HG03469 (cell line): Measurements from ENCODE around the gene RUNX2.

ENCODE experiments used
- ATAC-seq: cut with Tn5 transposase; IDR thresholded peaks from one replicate; pipeline ENCODE4 v1.9.1; 2021; ENCODE audit warnings: mild to moderate bottlenecking, moderate library complexity, moderate number of reproducible peaks; ENCODE audit not compliant: unreplicated experiment

Gene RUNX2

GRCh38 chr6:45477790-45478189 is 149.7 kb downstream of the RUNX2 start:
- ATAC-seq, result no peak

GRCh38 chr6:45478240-45478639 is 150.1 kb downstream of the RUNX2 start:
- ATAC-seq, result no peak

GRCh38 chr6:45479834-45480751 is 152.0 kb downstream of the RUNX2 start:
- peak; percentile 81 for ATAC-seq

GRCh38 chr6:45480752-45481415 is 152.8 kb downstream of the RUNX2 start:
- ATAC-seq, result no peak

- no peak for ATAC-seq
Measured at GRCh38 chr6:45483021-45483420, 154.9 kb downstream of the RUNX2 start.

- no peak for ATAC-seq
Measured at GRCh38 chr6:45483501-45483900, 155.4 kb downstream of the RUNX2 start.

- ATAC-seq, result no peak
Measured at GRCh38 chr6:45486736-45487135, 158.6 kb downstream of the RUNX2 start.

- ATAC-seq, result no peak
Measured at GRCh38 chr6:45487645-45488044, 159.5 kb downstream of the RUNX2 start.

GRCh38 chr6:45488269-45488668 is 160.1 kb downstream of the RUNX2 start:
- no peak for ATAC-seq

- ATAC-seq, result no peak
Measured at GRCh38 chr6:45488889-45489288, 160.8 kb downstream of the RUNX2 start.

GRCh38 chr6:45491048-45491735 is 163.1 kb downstream of the RUNX2 start:
- ATAC-seq, result no peak

GRCh38 chr6:45491874-45492273 is 163.7 kb downstream of the RUNX2 start:
- no peak for ATAC-seq

GRCh38 chr6:45493761-45494160 is 165.6 kb downstream of the RUNX2 start:
- no peak for ATAC-seq

- ATAC-seq, result no peak
Measured at GRCh38 chr6:45494416-45495135, 166.4 kb downstream of the RUNX2 start.

GRCh38 chr6:45495429-45496084 is 167.4 kb downstream of the RUNX2 start:
- ATAC-seq, result no peak

GRCh38 chr6:45496085-45496433 is 167.9 kb downstream of the RUNX2 start:
- ATAC-seq, result no peak

GRCh38 chr6:45498591-45498990 is 170.5 kb downstream of the RUNX2 start:
- no peak for ATAC-seq

- no peak for ATAC-seq
Measured at GRCh38 chr6:45500924-45501816, 173.0 kb downstream of the RUNX2 start.

- ATAC-seq, result no peak
Measured at GRCh38 chr6:45502456-45502855, 174.3 kb downstream of the RUNX2 start.
